HUES64 (cell line): Measurements from ENCODE around the gene POGK. TPM values are rescaled to one million over a fixed set of nuclear protein-coding genes. Genes with fewer than 3 reads are reported as not detected.
"Not testable (repeated sequence)": the region's sequence is repeated elsewhere in the genome, so short reads cannot be mapped to it uniquely, and the experiment has no call there.

Experiments
- H3K27ac ChIP-seq: 2 replicates; pipeline ENCODE4 v1.7.0; 2013; ENCODE audit warnings: low read depth, low read length, inconsistent platforms
- H3K27me3 ChIP-seq: 2 replicates; pipeline ENCODE4 v1.6.1; 2013; ENCODE audit warnings: mild to moderate bottlenecking, low read length; ENCODE audit not compliant: insufficient read depth
- H3K36me3 ChIP-seq: 2 replicates; pipeline ENCODE4 v1.6.1; 2013; ENCODE audit warnings: mild to moderate bottlenecking, low read length; ENCODE audit not compliant: insufficient read depth
- H3K4me1 ChIP-seq: 2 replicates; pipeline ENCODE4 v1.6.1; 2013; ENCODE audit warnings: mild to moderate bottlenecking, low read length, moderate library complexity; ENCODE audit not compliant: insufficient read depth
- H3K4me3 ChIP-seq: 2 replicates; pipeline ENCODE4 v1.5.1; 2013; ENCODE audit warnings: mild to moderate bottlenecking, low read length, moderate library complexity
- H3K9ac ChIP-seq: 2 replicates; pipeline ENCODE4 v1.6.1; 2013; ENCODE audit warnings: mild to moderate bottlenecking, low read depth, low read length
- H3K9me3 ChIP-seq: 2 replicates; pipeline ENCODE4 v1.6.1; 2013; ENCODE audit warnings: low read depth, low read length; ENCODE audit not compliant: insufficient read depth
- WGBS: fragments of 150-250, 120-280 bp; methylation state at CpG from one replicate; pipeline ENCODE4 v1.1.7; 2013; ENCODE audit warnings: missing lambda C conversion rate; 5-methylcytosine and 5-hydroxymethylcytosine counted together
- polyA plus RNA-seq, 2 experiments: library from polyadenylated mRNA; stranded (reverse); fragments of 50-300 nt; gene quantifications; one replicate each; pipeline ENCODE4 v1.2.3, GENCODE V29; 2013

The POGK gene
- 28.5 TPM for polyA plus RNA-seq (2013, experiment 1 of 2)
- polyA plus RNA-seq (2013, experiment 2 of 2), result 30.5 TPM

- 2% methylated on average over 63 of the region's 63 CpGs for WGBS
- H3K27ac ChIP-seq, result peak within 1 kb of the TSS; percentile 91
- H3K9me3 ChIP-seq, result no peaks in the 10 kb centered on the region
- H3K4me3 ChIP-seq, result peak within 1 kb of the TSS; percentile 76
- H3K4me1 ChIP-seq, result peaks cover 15% of the 10 kb centered on the region
- H3K27me3 ChIP-seq, result no peaks in the 10 kb centered on the region
- peaks cover 34% of the 10 kb centered on the region for H3K36me3 ChIP-seq
- H3K9ac ChIP-seq, result peak within 1 kb of the TSS; percentile 91
Observed at GRCh38 chr1:166838766-166839599, at the start of gene POGK. Gene POGK, plus strand, starts transcription at chr1:166839475. Its CDS starts 1,482 bp downstream, at chr1:166840957.

GRCh38 chr1:166796620-166797236 lies 42.5 kb upstream of the POGK start:
- WGBS, result 95% methylated on average over 23 of the region's 23 CpGs
- no peak overlapping the region for H3K27ac ChIP-seq

GRCh38 chr1:166808952-166809351 lies 30.3 kb upstream of the POGK start:
- H3K9ac ChIP-seq, result no peak overlapping the region
- no peaks in the 10 kb centered on the region for H3K9me3 ChIP-seq
- WGBS, result 93% methylated on average over 2 of the region's 2 CpGs
- H3K27ac ChIP-seq, result no peak overlapping the region
- no peaks in the 10 kb centered on the region for H3K4me1 ChIP-seq
- no peak overlapping the region for H3K4me3 ChIP-seq
- no peaks in the 10 kb centered on the region for H3K36me3 ChIP-seq
- no peaks in the 10 kb centered on the region for H3K27me3 ChIP-seq

More at GRCh38 chr1:166796620-166797236, 42.5 kb upstream of the POGK start:
- Histone ChIP-seq H3K27me3 (no peaks in the 10 kb centered on the region), H3K4me1 (no peaks in the 10 kb centered on the region), H3K36me3 (no peaks in the 10 kb centered on the region), H3K9ac (no peak overlapping the region), H3K4me3 (no peak overlapping the region), H3K9me3 (no peaks in the 10 kb centered on the region)

- H3K27ac ChIP-seq, result no peak overlapping the region
- peaks cover 10% of the 10 kb centered on the region; the same call in 1 of the 2 replicates for H3K9me3 ChIP-seq
- WGBS, result 84% methylated on average over 2 of the region's 2 CpGs
- H3K4me3 ChIP-seq, result no peak overlapping the region
- no peaks in the 10 kb centered on the region for H3K27me3 ChIP-seq
- H3K4me1 ChIP-seq, result no peaks in the 10 kb centered on the region
- H3K36me3 ChIP-seq, result no peaks in the 10 kb centered on the region
- no peak overlapping the region for H3K9ac ChIP-seq
Observed at GRCh38 chr1:166811691-166812090, 27.6 kb upstream of the POGK start.

- no peaks in the 10 kb centered on the region for H3K27me3 ChIP-seq
- WGBS, result 95% methylated on average over 2 of the region's 2 CpGs
- H3K4me1 ChIP-seq, result no peaks in the 10 kb centered on the region
- H3K9ac ChIP-seq, result no peak overlapping the region
- H3K36me3 ChIP-seq, result no peaks in the 10 kb centered on the region
- peaks cover 10% of the 10 kb centered on the region; the same call in 1 of the 2 replicates for H3K9me3 ChIP-seq
- no peak overlapping the region for H3K27ac ChIP-seq
- H3K4me3 ChIP-seq, result no peak overlapping the region
Observed at GRCh38 chr1:166813508-166814223, 25.6 kb upstream of the POGK start.

- WGBS, result 96% methylated on average over 2 of the region's 2 CpGs
- Histone ChIP-seq H3K4me3 (no peak overlapping the region), H3K9ac (no peak overlapping the region), H3K36me3 (no peaks in the 10 kb centered on the region), H3K4me1 (no peaks in the 10 kb centered on the region), H3K27ac (no peak overlapping the region), H3K9me3 (peaks cover 10% of the 10 kb centered on the region; the same call in 1 of the 2 replicates), H3K27me3 (no peaks in the 10 kb centered on the region)
Observed at GRCh38 chr1:166814611-166815010, 24.7 kb upstream of the POGK start.

- H3K4me3 ChIP-seq, result no peak overlapping the region
- no peaks in the 10 kb centered on the region for H3K36me3 ChIP-seq
- H3K9ac ChIP-seq, result no peak overlapping the region
- 86% methylated on average over 2 of the region's 2 CpGs for WGBS
- no peaks in the 10 kb centered on the region for H3K4me1 ChIP-seq
- peaks cover 10% of the 10 kb centered on the region; the same call in 1 of the 2 replicates for H3K9me3 ChIP-seq
- H3K27ac ChIP-seq, result no peak overlapping the region
- no peaks in the 10 kb centered on the region for H3K27me3 ChIP-seq
Observed at GRCh38 chr1:166819974-166820373, 19.3 kb upstream of the POGK start.

- no peaks in the 10 kb centered on the region for H3K27me3 ChIP-seq
- no peaks in the 10 kb centered on the region for H3K9me3 ChIP-seq
- WGBS, result 66% methylated on average over 7 of the region's 7 CpGs
- no peaks in the 10 kb centered on the region for H3K36me3 ChIP-seq
- H3K27ac ChIP-seq, result no peak overlapping the region
- no peak overlapping the region for H3K9ac ChIP-seq
- no peak overlapping the region for H3K4me3 ChIP-seq
- no peaks in the 10 kb centered on the region for H3K4me1 ChIP-seq
Observed at GRCh38 chr1:166822385-166822784, 16.9 kb upstream of the POGK start.

GRCh38 chr1:166827426-166827825 lies 11.8 kb upstream of the POGK start:
- H3K4me3 ChIP-seq, result no peak overlapping the region
- H3K27me3 ChIP-seq, result no peaks in the 10 kb centered on the region
- H3K36me3 ChIP-seq, result no peaks in the 10 kb centered on the region
- H3K27ac ChIP-seq, result no peak overlapping the region
- H3K9ac ChIP-seq, result no peak overlapping the region
- 0 out of 2 replicates have a peak, but pooled peaks cover 12% of the 10 kb centered on the region for H3K9me3 ChIP-seq
- no peaks in the 10 kb centered on the region for H3K4me1 ChIP-seq

GRCh38 chr1:166829762-166830161 lies 9.5 kb upstream of the POGK start:
- H3K4me1 ChIP-seq, H3K27ac ChIP-seq, H3K36me3 ChIP-seq, H3K27me3 ChIP-seq, H3K4me3 ChIP-seq, H3K9ac ChIP-seq: not testable (repeated sequence)
- 88% methylated on average over 1 of the region's 1 CpG for WGBS
- H3K9me3 ChIP-seq, result 0 out of 2 replicates have a peak, but pooled peaks cover 12% of the 10 kb centered on the region

- Histone ChIP-seq H3K27ac (no peak overlapping the region), H3K36me3 (peaks cover 12% of the 10 kb centered on the region), H3K9ac (no peak overlapping the region), H3K9me3 (no peaks in the 10 kb centered on the region), H3K27me3 (no peaks in the 10 kb centered on the region), H3K4me3 (no peak overlapping the region), H3K4me1 (peaks cover 15% of the 10 kb centered on the region)
- 96% methylated on average over 4 of the region's 4 CpGs for WGBS
Observed at GRCh38 chr1:166836733-166837132, 2.5 kb upstream of the POGK start.
